ENCODE measurements around the gene ERVK3-1. TPM values are rescaled to one million over a fixed set of nuclear protein-coding genes. Genes with fewer than 3 reads are reported as not detected.
"Not testable (repeated sequence)": the region's sequence is repeated elsewhere in the genome, so short reads cannot be mapped to it uniquely, and the experiment has no call there.

Gene ERVK3-1
- total RNA-seq, 1 donor from 2014 or later, result 34.3 TPM

GRCh38 chr19:58304255-58304654 lies 922 bp upstream of the ERVK3-1 start:
- DNase-seq (ENCODE audit: extremely low read depth, low read depth, low spot score), result no peak

- DNase-seq (ENCODE audit: extremely low read depth, low read depth, low spot score), result peak; percentile 22
These were observed 471 bp upstream of the ERVK3-1 start for GRCh38 chr19:58304748-58305064.

GRCh38 chr19:58305932-58306323 lies 751 bp downstream of the ERVK3-1 start:
- DNase-seq (ENCODE audit: extremely low read depth, low read depth, low spot score), result no peak

- DNase-seq (ENCODE audit: extremely low read depth, low read depth, low spot score), result no peak
These were observed 2.6 kb downstream of the ERVK3-1 start for GRCh38 chr19:58307736-58308135.

GRCh38 chr19:58310685-58311084 lies 5.5 kb downstream of the ERVK3-1 start:
- not testable (repeated sequence) for DNase-seq (ENCODE audit: extremely low read depth, low read depth, low spot score)

- DNase-seq (ENCODE audit: extremely low read depth, low read depth, low spot score), result no peak
These were observed 6.2 kb downstream of the ERVK3-1 start for GRCh38 chr19:58311345-58311865.

- no peak for DNase-seq (ENCODE audit: extremely low read depth, low read depth, low spot score)
These were observed 10.4 kb downstream of the ERVK3-1 start for GRCh38 chr19:58315580-58315979.

- no peak for DNase-seq (ENCODE audit: extremely low read depth, low read depth, low spot score)
These were observed 12.4 kb downstream of the ERVK3-1 start for GRCh38 chr19:58317476-58318072.

GRCh38 chr19:58318297-58318696 lies 13.1 kb downstream of the ERVK3-1 start:
- no peak for DNase-seq (ENCODE audit: extremely low read depth, low read depth, low spot score)

- DNase-seq (ENCODE audit: extremely low read depth, low read depth, low spot score), result no peak
These were observed 14.1 kb downstream of the ERVK3-1 start for GRCh38 chr19:58319241-58319640.

GRCh38 chr19:58325311-58326022 lies 20.3 kb downstream of the ERVK3-1 start:
- no peak for DNase-seq (ENCODE audit: extremely low read depth, low read depth, low spot score)

GRCh38 chr19:58326501-58326913 lies 21.3 kb downstream of the ERVK3-1 start:
- no peak for DNase-seq (ENCODE audit: extremely low read depth, low read depth, low spot score)

- peak; percentile 77 for DNase-seq (ENCODE audit: extremely low read depth, low read depth, low spot score)
These were observed 21.9 kb downstream of the ERVK3-1 start, which contains the start of gene ZSCAN22 for GRCh38 chr19:58326914-58327726. Gene ZSCAN22, plus strand, starts transcription at chr19:58326994. Its CDS starts 7,809 bp downstream, at chr19:58334803.

- DNase-seq (ENCODE audit: extremely low read depth, low read depth, low spot score), result no peak
These were observed 23.8 kb downstream of the ERVK3-1 start for GRCh38 chr19:58328999-58329398.

- DNase-seq (ENCODE audit: extremely low read depth, low read depth, low spot score), result no peak
These were observed 25.3 kb downstream of the ERVK3-1 start for GRCh38 chr19:58330458-58330857.

- DNase-seq (ENCODE audit: extremely low read depth, low read depth, low spot score), result no peak
These were observed 27.5 kb downstream of the ERVK3-1 start for GRCh38 chr19:58332697-58333096.

- DNase-seq (ENCODE audit: extremely low read depth, low read depth, low spot score), result no peak
These were observed 29.6 kb downstream of the ERVK3-1 start for GRCh38 chr19:58334691-58335249.

GRCh38 chr19:58335630-58336029 lies 30.5 kb downstream of the ERVK3-1 start:
- no peak for DNase-seq (ENCODE audit: extremely low read depth, low read depth, low spot score)

- DNase-seq (ENCODE audit: extremely low read depth, low read depth, low spot score), result no peak
These were observed 31.0 kb downstream of the ERVK3-1 start for GRCh38 chr19:58336216-58336615.

- DNase-seq (ENCODE audit: extremely low read depth, low read depth, low spot score), result no peak
These were observed 31.6 kb downstream of the ERVK3-1 start for GRCh38 chr19:58336820-58337219.

GRCh38 chr19:58338336-58338735 lies 33.2 kb downstream of the ERVK3-1 start:
- no peak for DNase-seq (ENCODE audit: extremely low read depth, low read depth, low spot score)
